ENCODE data around the gene H2AZ2.
"Not testable (repeated sequence)": the region's sequence is repeated elsewhere in the genome, so short reads cannot be mapped to it uniquely, and the experiment has no call there.

H2AZ2 gene

DNA sequence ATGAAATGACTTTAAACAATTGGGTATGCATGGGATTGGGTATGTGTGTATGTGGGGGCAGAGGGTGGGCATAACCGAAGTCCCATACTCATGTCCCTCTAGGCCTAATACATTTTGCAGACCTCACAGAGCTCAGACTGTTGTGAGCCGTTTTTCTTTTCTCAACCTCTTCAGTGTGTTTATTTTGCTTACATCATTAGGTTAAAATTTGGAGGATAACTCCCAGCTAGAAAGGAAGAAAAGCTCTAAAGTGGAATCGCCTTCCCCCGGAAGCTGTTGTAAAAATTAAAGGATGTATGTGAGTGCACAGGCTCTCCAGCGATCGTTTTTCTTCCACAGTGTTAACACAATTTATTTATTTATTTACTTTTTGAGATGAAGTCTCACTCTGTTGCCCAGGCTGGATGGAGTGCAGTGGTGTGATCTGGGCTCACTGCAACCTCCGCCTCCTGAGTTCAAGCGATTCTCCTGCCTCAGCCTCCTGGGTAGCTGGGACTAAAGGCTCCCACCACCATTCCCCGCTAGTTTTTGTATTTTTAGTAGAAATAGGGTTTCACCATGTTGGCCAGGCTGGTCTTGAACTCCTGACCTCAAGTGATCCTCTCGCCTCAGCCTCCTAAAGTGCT is 1.5 kb upstream of the H2AZ2 start:
- FAIRE-seq (no peak), DNase-seq (ENCODE audit: insufficient read length, low spot score) (no peak)
- TF ChIP-seq, protein P1, sequence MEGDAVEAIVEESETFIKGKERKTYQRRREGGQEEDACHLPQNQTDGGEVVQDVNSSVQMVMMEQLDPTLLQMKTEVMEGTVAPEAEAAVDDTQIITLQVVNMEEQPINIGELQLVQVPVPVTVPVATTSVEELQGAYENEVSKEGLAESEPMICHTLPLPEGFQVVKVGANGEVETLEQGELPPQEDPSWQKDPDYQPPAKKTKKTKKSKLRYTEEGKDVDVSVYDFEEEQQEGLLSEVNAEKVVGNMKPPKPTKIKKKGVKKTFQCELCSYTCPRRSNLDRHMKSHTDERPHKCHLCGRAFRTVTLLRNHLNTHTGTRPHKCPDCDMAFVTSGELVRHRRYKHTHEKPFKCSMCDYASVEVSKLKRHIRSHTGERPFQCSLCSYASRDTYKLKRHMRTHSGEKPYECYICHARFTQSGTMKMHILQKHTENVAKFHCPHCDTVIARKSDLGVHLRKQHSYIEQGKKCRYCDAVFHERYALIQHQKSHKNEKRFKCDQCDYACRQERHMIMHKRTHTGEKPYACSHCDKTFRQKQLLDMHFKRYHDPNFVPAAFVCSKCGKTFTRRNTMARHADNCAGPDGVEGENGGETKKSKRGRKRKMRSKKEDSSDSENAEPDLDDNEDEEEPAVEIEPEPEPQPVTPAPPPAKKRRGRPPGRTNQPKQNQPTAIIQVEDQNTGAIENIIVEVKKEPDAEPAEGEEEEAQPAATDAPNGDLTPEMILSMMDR (IDR thresholded peaks at IDR 0.05; ENCODE audit: insufficient read depth, missing control alignments), result no peak

DNA sequence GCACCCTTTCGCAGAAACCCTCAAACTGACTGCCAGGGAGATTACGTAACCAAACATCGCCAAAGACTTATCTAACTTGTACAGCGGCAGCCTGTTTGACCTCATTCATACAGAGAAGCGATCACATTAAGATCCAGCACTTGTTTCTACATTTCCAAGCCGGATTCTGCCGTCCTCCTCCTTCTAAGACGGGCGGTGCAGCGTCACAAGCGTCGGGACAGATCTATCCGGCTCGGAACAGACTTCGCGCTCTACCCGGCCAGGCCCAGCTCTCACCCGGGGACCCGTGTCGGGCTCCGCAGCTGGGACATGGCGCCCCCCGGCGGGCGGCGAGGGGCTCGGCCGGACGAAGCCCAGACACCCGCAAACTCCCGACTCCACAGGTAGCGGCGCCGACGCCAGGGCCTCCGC is 373 bp downstream of the H2AZ2 start:
- TF ChIP-seq, protein P1 (IDR thresholded peaks at IDR 0.05; ENCODE audit: insufficient read depth, missing control alignments), result peak; percentile 66
- FAIRE-seq, result no peak
- peak; percentile 68 for DNase-seq (ENCODE audit: insufficient read length, low spot score)

DNA sequence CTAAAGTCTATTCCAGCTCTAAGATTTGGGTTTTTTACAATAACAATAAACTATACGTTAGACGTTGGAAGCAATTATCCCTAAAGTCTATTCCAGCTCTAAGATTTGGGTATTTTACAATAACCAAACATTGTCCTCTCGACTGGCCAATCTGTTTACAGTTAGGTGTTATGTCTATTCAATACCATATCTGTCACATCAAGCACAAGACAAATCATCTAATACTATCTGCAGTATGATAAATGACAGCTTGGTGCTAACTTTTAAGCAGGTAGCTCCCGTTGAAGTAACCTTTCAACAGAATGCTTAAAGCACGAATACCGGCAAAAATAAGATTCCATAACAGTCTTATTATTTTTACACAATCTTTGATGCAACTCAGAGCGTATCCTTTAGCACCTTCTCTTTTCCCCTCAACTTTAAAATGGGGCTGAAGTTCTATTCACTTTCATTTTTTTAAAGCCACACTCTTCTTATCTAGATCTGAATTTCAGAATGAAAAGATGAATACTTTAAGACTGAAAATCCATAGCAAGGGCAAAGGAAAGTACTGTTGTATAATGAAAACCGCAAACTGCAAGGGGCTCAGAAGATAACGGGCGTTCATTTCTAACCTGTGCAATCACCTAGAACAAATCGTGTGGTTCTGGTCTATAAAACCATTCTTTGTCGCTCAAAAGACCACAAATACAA is 925 bp downstream of the H2AZ2 start:
- TF ChIP-seq, protein P1 (IDR thresholded peaks at IDR 0.05; ENCODE audit: insufficient read depth, missing control alignments), result no peak
- no peak for FAIRE-seq
- no peak for DNase-seq (ENCODE audit: insufficient read length, low spot score)

DNA sequence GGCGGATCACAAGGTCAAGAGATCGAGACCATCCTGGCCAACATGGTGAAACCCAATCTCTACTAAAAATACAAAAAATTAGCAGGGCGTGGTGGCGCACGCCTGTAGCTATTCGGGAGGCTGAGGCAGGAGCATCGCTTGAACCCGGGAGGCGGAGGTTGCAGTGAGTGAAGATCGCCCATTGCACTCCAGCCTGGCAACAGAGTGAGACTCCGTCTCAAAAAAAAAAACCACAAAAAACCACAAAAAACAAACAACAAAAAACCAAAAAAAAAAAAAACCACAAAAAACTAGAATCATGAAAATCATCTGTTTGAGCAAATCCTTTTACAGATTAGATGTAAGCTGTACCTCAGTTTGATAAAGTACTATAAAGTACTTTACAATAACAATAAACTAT is 1.5 kb downstream of the H2AZ2 start:
- not testable (repeated sequence) for DNase-seq (ENCODE audit: insufficient read length, low spot score); FAIRE-seq

DNA sequence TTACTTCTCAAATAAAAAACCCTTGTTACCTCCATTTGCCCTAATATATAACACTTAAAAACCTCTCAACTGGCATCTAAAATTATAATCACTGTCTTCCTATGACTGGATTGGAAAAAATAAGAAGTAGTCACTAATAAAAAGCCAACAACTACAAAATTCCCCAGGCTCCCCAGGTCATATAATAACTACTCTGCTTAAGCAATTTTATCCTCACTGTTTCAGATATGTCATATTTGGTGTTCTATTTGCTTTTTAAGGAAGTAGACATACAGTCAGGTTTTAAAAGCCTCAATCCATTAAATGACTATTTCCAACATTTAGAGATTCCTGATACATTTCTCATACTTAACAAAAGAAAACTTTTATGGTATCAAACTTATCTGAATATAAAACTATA is 2.4 kb downstream of the H2AZ2 start:
- DNase-seq (ENCODE audit: insufficient read length, low spot score) (no peak), FAIRE-seq (no peak)
- TF ChIP-seq, protein P1 (IDR thresholded peaks at IDR 0.05; ENCODE audit: insufficient read depth, missing control alignments), result no peak

DNA sequence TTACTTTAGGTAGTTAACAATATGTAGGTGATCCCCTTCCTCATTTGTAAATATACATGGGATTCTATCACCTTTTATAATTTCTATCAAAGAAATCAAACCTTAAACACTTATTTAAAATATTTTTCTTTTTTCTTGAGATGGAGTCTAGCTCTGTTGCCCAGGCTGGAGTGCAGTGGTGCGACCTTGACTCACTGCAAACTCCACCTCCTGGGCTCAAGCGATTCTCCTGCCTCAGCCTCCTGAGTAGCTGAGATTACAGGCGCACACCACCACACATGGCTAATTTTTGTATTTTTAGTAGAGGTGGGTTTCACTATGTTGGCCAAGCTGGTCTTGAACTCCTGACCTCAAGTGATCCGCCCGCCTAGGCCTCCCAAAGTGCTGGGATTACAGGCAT is 4.4 kb downstream of the H2AZ2 start:
- not testable (repeated sequence) for DNase-seq (ENCODE audit: insufficient read length, low spot score); FAIRE-seq

DNA sequence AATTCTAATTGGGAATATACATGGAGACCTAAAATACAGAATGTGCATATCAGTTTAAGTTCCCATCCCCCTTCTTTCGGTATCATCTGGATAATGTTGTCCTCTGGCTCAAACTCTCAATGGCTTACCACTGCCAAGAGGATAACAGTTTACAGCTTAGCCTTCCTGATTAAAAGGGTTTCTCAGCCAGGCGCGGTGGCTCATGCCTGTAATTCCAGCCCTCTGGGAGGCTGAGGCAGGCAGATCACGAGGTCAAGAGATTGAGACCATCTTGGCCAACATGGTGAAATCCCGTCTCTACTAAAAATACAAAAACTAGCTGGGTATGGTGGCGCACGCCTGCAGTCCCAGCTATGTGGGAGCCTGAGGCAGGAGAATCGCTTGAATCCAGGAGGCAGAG is 5.2 kb downstream of the H2AZ2 start:
- peak; percentile 6 for FAIRE-seq
- DNase-seq (ENCODE audit: insufficient read length, low spot score), result peak; percentile 53

DNA sequence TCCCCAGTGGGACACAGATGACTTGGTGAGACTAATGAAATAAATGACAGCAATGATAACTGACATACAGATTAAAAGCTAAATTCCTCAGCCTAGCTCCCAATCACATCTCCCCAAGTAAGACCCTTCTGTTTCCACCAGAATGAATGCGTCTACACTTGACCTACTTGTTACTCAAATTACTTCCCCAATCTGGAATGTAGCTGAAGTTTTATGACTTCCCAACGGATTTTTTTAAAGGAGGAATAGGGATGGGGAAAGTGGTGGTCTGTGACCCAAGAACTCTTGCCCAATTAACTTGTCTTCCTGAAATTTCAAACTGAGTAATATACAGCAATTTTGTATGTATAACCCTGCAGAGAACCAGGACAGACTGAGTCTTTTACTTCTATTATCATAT is 9.1 kb downstream of the H2AZ2 start:
- FAIRE-seq (no peak), DNase-seq (ENCODE audit: insufficient read length, low spot score) (no peak)
- TF ChIP-seq, protein P1 (IDR thresholded peaks at IDR 0.05; ENCODE audit: insufficient read depth, missing control alignments), result no peak

DNA sequence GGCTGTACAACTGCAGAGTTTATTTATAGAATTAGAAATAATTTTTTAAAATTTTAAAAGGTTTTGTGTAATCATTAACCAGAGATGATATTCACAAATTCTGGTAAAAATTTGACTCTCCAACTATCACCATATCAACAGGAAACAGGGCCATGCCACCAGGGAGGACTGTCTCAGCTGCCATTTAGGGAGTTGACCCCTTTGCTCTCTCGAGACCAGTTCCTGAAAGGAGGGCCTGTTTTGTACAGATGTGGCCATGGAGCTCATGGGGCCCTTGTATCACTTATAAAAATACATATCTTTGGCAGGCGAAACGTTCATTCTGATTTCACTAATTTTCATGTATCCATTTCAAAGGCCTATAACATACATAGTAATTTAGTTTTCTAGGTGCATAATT is 20.3 kb downstream of the H2AZ2 start:
- DNase-seq (ENCODE audit: insufficient read length, low spot score) (no peak), FAIRE-seq (no peak)
- TF ChIP-seq, protein P1 (IDR thresholded peaks at IDR 0.05; ENCODE audit: insufficient read depth, missing control alignments), result no peak

Measured in D721Med (cell line).